ENCODE data around the gene CYP8B1. TPM values are rescaled to one million over a fixed set of nuclear protein-coding genes. Genes with fewer than 3 reads are reported as not detected.

The CYP8B1 gene
- total and polyA plus RNA-seq, 2 of the 13 experiments (the other 11 are each of a cell fraction or from before 2014, with no cell fraction given): 0.58 to 2.0 TPM

- TF ChIP-seq, protein P1, sequence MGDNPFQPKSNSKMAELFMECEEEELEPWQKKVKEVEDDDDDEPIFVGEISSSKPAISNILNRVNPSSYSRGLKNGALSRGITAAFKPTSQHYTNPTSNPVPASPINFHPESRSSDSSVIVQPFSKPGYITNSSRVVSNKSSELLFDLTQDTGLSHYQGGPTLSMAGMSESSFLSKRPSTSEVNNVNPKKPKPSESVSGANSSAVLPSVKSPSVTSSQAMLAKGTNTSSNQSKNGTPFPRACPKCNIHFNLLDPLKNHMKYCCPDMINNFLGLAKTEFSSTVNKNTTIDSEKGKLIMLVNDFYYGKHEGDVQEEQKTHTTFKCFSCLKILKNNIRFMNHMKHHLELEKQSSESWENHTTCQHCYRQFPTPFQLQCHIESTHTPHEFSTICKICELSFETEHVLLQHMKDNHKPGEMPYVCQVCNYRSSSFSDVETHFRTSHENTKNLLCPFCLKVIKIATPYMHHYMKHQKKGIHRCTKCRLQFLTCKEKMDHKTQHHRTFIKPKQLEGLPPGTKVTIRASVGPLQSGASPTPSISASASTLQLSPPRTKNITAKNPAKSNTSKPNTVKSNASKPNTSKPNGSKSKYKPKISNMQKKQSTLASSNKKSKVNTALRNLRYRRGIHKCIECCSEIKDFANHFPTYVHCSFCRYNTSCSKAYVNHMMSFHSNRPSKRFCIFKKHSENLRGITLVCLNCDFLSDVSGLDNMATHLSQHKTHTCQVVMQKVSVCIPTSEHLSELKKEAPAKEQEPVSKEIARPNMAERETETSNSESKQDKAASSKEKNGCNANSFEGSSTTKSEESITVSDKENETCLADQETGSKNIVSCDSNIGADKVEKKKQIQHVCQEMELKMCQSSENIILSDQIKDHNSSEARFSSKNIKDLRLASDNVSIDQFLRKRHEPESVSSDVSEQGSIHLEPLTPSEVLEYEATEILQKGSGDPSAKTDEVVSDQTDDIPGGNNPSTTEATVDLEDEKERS (CRISPR knock-in tag; IDR thresholded peaks at IDR 0.05): peak; percentile 45; the same call in 1 of the 2 replicates
- no peak for TF ChIP-seq TEAD2 (CRISPR knock-in tag; IDR thresholded peaks at IDR 0.05)
- TF ChIP-seq SALL1 (CRISPR knock-in tag; IDR thresholded peaks at IDR 0.05): peak; percentile 50
- TF ChIP-seq RARA (CRISPR knock-in tag; IDR thresholded peaks at IDR 0.05): 0 out of 2 replicates have a peak, but pooled peaks have one; percentile 27
- TF ChIP-seq, protein P2, sequence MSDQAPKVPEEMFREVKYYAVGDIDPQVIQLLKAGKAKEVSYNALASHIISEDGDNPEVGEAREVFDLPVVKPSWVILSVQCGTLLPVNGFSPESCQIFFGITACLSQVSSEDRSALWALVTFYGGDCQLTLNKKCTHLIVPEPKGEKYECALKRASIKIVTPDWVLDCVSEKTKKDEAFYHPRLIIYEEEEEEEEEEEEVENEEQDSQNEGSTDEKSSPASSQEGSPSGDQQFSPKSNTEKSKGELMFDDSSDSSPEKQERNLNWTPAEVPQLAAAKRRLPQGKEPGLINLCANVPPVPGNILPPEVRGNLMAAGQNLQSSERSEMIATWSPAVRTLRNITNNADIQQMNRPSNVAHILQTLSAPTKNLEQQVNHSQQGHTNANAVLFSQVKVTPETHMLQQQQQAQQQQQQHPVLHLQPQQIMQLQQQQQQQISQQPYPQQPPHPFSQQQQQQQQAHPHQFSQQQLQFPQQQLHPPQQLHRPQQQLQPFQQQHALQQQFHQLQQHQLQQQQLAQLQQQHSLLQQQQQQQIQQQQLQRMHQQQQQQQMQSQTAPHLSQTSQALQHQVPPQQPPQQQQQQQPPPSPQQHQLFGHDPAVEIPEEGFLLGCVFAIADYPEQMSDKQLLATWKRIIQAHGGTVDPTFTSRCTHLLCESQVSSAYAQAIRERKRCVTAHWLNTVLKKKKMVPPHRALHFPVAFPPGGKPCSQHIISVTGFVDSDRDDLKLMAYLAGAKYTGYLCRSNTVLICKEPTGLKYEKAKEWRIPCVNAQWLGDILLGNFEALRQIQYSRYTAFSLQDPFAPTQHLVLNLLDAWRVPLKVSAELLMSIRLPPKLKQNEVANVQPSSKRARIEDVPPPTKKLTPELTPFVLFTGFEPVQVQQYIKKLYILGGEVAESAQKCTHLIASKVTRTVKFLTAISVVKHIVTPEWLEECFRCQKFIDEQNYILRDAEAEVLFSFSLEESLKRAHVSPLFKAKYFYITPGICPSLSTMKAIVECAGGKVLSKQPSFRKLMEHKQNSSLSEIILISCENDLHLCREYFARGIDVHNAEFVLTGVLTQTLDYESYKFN (CRISPR knock-in tag; conservative IDR thresholded peaks at IDR 0.05): peak; percentile 33; the same call in 1 of the 2 replicates
- no peak for TF ChIP-seq ZNF773 (CRISPR knock-in tag; IDR thresholded peaks at IDR 0.05; ENCODE audit: borderline replicate concordance)
Measured at GRCh38 chr3:42852441-42852840, 23.2 kb downstream of the CYP8B1 start (continued).

Data from HepG2 (cell line).